ENCODE results near the gene URAD. TPM values are rescaled to one million over a fixed set of nuclear protein-coding genes. Genes with fewer than 3 reads are reported as not detected.

URAD gene
- total RNA-seq, 2 experiments from 2014 or later, result not detected

DNA sequence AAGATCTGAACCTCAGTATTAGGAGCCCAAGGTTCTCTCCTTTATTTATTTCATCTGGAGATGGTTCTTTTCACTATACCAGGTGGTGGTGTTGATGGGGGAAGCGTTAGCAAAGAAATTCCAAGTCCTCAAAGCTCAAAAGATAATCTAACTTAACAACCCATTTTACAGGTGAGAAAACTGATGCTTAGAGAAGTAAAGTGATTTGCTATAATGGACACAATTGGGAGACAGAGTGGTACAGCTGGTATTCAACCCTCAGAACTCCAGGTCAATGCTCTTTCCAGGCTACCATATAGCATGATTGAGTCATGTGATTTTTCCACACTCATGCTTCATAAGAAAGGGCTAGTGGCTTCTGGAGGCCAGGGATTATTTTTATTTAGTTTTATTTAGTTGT, 25.0 kb upstream of the URAD start:
- TF ChIP-seq, protein P1, sequence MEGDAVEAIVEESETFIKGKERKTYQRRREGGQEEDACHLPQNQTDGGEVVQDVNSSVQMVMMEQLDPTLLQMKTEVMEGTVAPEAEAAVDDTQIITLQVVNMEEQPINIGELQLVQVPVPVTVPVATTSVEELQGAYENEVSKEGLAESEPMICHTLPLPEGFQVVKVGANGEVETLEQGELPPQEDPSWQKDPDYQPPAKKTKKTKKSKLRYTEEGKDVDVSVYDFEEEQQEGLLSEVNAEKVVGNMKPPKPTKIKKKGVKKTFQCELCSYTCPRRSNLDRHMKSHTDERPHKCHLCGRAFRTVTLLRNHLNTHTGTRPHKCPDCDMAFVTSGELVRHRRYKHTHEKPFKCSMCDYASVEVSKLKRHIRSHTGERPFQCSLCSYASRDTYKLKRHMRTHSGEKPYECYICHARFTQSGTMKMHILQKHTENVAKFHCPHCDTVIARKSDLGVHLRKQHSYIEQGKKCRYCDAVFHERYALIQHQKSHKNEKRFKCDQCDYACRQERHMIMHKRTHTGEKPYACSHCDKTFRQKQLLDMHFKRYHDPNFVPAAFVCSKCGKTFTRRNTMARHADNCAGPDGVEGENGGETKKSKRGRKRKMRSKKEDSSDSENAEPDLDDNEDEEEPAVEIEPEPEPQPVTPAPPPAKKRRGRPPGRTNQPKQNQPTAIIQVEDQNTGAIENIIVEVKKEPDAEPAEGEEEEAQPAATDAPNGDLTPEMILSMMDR (IDR thresholded peaks at IDR 0.05), result no peak
- no peaks in the 10 kb centered on the region for H3K36me3 Mint-ChIP-seq (ENCODE audit: low read depth)
- H3K27ac ChIP-seq (ENCODE audit: low read depth in 1 of 2, low read length in 2 of 2), result no peak overlapping the region
- H3K9me3 Mint-ChIP-seq, result no peaks in the 10 kb centered on the region
- POLR2A ChIA-PET, result interaction anchor here (0.6 kb wide), 1 partner anchor 331 kb away, joined by 3 read pairs; no protein-coding TSS in a partner anchor
- H3K9me3 ChIP-seq (ENCODE audit: control insufficient read depth in 1 of 2, insufficient read depth in 1 of 2, low read length in 2 of 2), result no peaks in the 10 kb centered on the region
- CTCF ChIA-PET, result no interaction called here
- DNase-seq (no peak), ATAC-seq (ENCODE audit: poor library complexity) (no peak)
- H3K27me3 Mint-ChIP-seq, result peaks cover 13% of the 10 kb centered on the region
- intact Hi-C loops (cut with DNase I, micrococcal nuclease), result no loop called here
- H3K4me1 ChIP-seq (ENCODE audit: insufficient read depth, low read length), result no peaks in the 10 kb centered on the region
- no peaks in the 10 kb centered on the region for H3K36me3 ChIP-seq (ENCODE audit: insufficient read depth, low read length)
- H3K4me3 ChIP-seq (ENCODE audit: low read length), result no peak overlapping the region
- H3K4me1 Mint-ChIP-seq (ENCODE audit: low read depth), result no peaks in the 10 kb centered on the region
- H3K4me3 Mint-ChIP-seq, result no peak overlapping the region
- no peak overlapping the region for H3K27ac Mint-ChIP-seq
- no peaks in the 10 kb centered on the region for H3K27me3 ChIP-seq (ENCODE audit: control insufficient read depth in 1 of 2, insufficient read depth in 2 of 2, low read length in 2 of 2)

GRCh38 chr13:28012896-28013295, 24.4 kb upstream of the URAD start:
- Mint-ChIP-seq H3K27ac (no peak overlapping the region), H3K27me3 (peaks cover 9% of the 10 kb centered on the region), H3K4me3 (no peak overlapping the region), H3K36me3 (ENCODE audit: low read depth) (no peaks in the 10 kb centered on the region), H3K9me3 (no peaks in the 10 kb centered on the region), H3K4me1 (ENCODE audit: low read depth) (no peaks in the 10 kb centered on the region)
- Histone ChIP-seq H3K4me3 (ENCODE audit: low read length) (no peak overlapping the region), H3K4me1 (ENCODE audit: insufficient read depth, low read length) (no peaks in the 10 kb centered on the region), H3K27me3 (ENCODE audit: control insufficient read depth in 1 of 2, insufficient read depth in 2 of 2, low read length in 2 of 2) (no peaks in the 10 kb centered on the region), H3K27ac (ENCODE audit: low read depth in 1 of 2, low read length in 2 of 2) (no peak overlapping the region), H3K9me3 (ENCODE audit: control insufficient read depth in 1 of 2, insufficient read depth in 1 of 2, low read length in 2 of 2) (no peaks in the 10 kb centered on the region), H3K36me3 (ENCODE audit: insufficient read depth, low read length) (no peaks in the 10 kb centered on the region)
- POLR2A ChIA-PET, result no interaction called here
- CTCF ChIA-PET, result no interaction called here
- ATAC-seq (ENCODE audit: poor library complexity), result no peak
- no peak for DNase-seq
- TF ChIP-seq, protein P1 (IDR thresholded peaks at IDR 0.05), result no peak
- intact Hi-C loops (cut with DNase I, micrococcal nuclease), result no loop called here

DNA sequence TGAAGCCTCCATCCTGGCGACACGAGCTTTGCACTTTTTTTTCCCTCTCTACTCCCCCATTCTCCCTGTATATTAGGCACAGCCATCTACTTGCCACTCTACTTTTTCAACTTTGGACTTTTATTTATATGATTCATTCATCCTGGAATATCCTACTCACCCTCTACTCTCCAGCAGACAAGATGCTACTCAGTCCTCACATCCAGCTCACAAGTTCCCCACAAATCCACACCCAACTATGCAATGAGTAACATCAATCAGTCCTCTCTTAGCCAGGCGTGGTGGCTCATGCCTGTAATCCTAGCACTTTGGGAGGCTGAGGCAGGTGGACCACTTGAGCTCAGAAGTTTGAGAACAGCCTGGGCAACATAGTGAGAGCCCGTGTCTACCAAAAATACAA, 23.9 kb upstream of the URAD start:
- Mint-ChIP-seq H3K9me3 (no peaks in the 10 kb centered on the region), H3K27me3 (peaks cover 9% of the 10 kb centered on the region), H3K27ac (no peak overlapping the region), H3K4me3 (no peak overlapping the region), H3K4me1 (ENCODE audit: low read depth) (no peaks in the 10 kb centered on the region), H3K36me3 (ENCODE audit: low read depth) (no peaks in the 10 kb centered on the region)
- POLR2A ChIA-PET, result no interaction called here
- no peaks in the 10 kb centered on the region for H3K27me3 ChIP-seq (ENCODE audit: control insufficient read depth in 1 of 2, insufficient read depth in 2 of 2, low read length in 2 of 2)
- CTCF ChIA-PET, result no interaction called here
- TF ChIP-seq, protein P1 (IDR thresholded peaks at IDR 0.05), result no peak
- H3K9me3 ChIP-seq (ENCODE audit: control insufficient read depth in 1 of 2, insufficient read depth in 1 of 2, low read length in 2 of 2), result no peaks in the 10 kb centered on the region
- H3K4me3 ChIP-seq (ENCODE audit: low read length), result no peak overlapping the region
- intact Hi-C loops (cut with DNase I, micrococcal nuclease), result no loop called here
- no peaks in the 10 kb centered on the region for H3K36me3 ChIP-seq (ENCODE audit: insufficient read depth, low read length)
- ATAC-seq (ENCODE audit: poor library complexity), result no peak
- no peak for DNase-seq
- no peaks in the 10 kb centered on the region for H3K4me1 ChIP-seq (ENCODE audit: insufficient read depth, low read length)
- no peak overlapping the region for H3K27ac ChIP-seq (ENCODE audit: low read depth in 1 of 2, low read length in 2 of 2)
